GM19324 (cell line): ENCODE data around the gene NOTUM.

Experiments
- ATAC-seq: cut with Tn5 transposase; IDR thresholded peaks from one replicate; pipeline ENCODE4 v1.9.1; 2021; ENCODE audit warnings: mild to moderate bottlenecking, moderate library complexity; ENCODE audit not compliant: unreplicated experiment, low FRiP score

Gene NOTUM

DNA sequence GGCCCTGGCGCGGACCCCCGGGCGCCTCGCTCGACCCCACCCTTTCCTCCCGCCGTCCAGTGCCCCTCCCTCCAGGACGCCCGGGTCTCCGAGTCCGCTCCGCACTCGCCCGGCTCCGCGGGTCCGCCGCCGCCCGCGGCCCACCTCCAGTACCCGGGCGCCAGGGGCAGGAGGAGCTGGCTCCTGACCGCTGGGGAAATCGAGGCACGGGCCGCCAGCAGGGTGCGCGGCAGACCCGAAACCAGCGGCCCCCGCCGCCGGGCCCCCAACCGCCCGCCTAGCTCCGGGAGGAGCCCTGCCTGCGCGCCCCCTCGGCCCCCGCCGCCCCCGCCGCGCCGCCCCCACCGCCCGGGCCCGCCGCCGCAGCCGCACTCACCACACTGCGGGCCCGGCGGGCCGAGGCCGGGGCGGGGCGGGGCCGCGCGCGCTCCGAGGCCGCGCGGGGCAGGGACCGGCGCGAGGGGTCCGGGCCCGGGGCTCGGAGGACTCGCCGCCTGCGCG is 33.8 kb downstream of the NOTUM start:
- peak; percentile 14 for ATAC-seq

DNA sequence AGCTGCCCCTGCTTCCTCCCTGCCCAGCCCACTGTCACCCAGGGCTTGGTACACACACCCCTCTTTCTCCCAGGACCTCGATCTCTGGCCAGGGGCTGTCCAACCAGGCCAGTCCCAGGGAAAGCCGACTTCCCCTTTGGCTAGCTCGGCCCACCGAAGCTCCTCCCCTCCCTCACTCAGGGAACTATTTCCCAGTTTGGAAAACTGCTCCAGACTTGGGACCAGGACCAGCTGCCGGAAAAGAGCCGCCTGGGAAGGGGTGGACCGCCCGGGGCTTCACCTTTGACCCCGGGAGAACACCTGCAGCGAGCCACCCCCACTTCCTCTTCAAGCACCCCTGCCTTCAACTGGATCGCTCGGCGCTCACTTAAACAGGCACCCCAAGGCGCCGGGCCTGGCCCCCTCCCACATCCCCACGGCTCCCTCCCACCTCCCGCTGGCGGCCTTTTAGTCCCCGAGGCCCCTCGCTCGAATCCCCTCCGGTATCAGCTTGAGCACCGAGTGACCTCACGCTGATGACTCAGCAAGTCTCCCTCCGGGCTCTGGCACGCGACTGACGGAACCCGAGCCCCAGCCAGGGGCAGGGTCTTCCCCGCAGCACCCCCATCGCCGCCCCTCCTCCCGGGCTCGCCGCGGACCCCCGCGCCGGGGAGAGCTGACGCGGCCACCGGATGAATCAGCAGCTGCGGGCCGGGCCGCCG is 34.4 kb downstream of the NOTUM start:
- peak; percentile 6 for ATAC-seq

DNA sequence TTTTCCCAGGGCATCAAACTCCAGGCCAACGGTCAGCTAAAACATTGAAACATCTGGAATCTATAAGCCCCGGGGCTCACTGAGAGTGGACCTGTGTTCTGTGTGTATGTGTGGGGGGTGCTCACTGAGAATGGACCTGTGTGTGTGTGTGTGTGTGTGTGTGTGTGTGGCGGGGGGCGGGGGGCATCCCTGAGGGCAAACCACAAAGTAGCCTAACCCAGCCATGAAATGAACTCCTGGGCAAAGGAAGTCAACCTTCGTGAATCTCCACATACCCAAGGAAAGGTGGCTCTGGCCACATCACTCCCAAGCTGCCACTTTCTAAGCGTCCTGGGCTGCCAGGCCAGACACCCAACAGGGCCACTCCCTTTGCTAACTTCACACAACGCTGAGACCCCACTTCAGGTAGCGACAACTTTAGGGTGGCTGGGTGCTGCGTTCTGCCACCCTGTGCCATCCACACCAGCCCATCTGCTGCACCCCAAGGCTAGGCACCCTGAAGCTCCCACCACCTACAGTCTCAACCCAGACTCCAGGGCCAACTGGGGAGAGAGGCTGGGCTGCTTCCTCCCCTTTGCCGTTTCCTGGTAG is 35.0 kb downstream of the NOTUM start:
- no peak for ATAC-seq

DNA sequence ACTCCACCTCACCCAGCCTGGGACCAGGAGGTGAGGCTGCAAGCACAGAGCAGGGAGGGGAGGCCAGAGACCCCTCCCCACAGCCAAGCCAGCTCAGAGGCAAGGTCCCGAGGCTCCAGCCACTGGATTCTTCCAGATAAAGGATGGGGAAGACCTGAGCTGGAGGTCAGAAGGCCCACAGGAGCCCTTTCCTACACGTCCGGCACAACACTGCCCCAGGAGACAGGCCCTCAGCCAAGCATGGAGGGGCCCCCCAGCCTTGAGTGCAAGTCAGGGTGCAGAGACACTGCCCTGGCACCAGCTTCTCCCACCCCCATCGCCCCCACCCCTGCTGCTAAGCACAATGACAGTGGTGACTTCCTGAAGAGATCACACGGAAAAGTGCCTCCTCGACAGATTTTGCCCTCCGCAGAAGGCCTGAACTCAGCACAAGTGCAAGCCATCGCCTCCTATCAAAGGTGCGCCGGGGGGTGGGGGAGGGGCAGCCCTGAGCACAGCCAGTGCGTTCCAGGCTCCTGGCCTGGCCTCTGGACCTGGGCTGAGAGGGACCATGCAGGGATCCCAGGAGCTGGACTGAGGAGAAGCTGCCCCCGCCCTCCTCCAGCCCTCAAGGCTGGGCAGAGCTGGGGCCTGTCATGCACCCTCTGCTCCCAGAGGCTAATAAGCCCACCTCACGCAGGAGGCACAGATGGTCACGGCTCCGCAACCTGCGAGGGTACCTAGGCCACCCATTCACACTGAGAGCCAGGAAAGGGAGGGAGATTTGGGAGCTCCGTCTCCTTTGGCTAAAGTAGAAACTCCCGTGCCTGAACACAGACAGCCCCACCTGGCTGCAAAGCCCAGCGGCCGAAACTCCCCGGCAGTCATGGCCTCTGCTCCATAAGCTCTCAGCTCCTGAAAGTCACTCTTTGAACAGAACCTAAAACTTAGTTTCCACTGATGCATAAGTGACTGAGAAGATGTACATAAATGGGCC is 36.1 kb downstream of the NOTUM start:
- no peak for ATAC-seq

DNA sequence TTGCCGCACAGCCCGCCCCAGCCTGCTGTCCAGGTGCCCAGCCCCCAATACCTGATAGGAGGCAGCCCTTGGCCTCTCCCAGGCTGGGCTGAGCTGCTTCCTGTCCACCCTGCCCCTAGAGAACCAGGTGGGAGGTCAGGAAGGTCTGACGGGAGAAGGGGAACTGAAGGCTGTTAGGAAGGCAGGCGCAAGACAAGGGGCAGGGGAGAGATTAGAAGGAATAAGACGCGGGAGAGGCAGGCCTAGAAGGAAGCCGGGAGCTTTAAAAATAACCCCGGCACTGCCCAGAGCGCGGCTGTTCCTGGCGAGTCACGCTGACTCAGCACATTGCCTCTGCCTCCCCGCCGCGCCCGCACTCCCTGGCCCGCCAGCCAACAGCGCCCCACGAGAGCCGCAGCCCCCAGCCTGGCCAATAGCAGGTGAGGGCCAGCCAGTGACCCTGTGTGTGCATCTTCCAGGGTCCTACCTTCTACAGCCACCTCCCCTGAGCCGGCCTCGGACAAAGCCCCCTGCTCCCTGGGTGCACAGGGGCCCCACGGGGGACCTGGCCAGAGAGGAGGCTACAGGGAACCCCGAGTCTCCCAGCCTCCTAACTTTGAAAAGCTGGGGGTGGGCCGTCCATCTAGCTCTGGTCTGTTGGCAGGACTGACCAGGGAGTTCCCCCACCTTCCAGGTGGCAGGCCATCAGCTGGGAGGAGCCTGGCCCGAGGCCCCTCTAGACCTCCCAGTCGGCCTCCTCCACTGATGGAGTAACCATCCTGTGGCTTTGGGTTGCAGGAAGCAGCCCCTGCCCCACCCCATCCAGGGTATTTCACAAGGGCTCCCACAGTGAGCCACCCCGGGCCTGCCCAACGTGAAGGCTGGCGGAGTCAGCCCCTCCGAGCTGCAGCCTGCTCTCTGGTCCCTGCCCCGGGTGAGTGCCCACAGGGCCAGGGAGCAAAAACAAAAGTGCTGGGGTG is 37.4 kb downstream of the NOTUM start:
- no peak for ATAC-seq

DNA sequence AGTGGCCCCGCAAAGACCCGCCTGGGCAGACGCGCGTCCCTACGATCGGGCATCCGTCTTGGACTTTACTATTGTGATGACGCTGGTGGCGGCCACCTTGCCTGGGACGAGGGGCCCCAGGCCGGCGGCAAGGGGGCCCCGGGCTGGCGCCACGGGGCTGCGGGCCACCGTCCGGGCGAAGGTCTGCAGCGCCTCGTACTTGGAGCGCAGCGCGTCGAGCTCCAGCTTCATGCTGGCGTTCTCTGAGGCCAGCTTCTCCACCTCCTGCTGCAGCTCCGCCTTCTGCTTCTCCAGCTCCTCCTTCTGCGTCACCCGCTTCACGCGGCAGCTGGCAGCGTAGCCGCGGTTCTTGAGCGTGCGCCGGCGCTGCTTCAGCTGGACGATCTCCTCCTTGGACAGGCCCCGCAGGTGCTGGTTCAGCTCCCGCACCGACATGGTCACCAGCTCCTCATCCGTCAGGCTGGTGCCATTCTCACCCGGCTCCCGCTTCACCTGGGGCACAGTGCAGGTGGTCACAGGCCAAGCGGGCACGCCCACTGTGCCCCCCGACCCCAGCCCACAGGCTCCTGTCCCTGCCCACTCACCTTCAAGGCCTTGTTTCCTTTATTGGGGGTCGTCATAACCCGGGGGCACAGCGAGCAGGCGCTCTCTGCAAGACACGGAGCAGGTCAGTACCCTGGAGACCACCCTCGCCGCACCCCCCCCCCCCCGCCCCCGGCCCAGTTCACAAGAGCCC is 38.3 kb downstream of the NOTUM start:
- no peak for ATAC-seq

DNA sequence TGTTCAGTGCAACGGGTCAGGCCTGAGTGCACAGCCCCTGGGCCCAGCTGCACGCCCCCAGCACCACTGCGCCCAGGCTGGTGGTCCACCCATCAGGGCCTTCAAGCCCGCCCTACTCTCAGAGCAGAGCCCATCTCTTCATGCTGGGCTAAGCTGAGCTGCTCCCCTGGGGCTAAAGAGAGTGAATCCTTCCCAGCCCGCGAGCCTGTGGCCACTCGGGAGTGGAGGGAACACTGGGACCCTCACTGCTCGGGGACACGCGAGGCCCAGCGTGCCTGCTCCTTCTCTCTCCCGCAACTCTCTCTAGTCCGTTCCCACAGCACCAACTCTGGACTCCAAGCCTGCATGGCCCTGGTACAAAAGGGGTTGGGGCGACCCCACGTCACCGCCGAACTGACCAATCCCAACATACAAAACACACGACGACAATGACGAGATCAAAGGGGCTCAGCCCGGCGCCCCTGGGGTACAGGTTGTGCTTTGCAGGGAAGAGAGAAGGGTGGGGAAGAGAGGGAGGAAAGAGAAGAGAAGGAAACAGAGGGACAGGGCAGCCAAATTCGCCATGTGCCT is 38.9 kb downstream of the NOTUM start:
- no peak for ATAC-seq

DNA sequence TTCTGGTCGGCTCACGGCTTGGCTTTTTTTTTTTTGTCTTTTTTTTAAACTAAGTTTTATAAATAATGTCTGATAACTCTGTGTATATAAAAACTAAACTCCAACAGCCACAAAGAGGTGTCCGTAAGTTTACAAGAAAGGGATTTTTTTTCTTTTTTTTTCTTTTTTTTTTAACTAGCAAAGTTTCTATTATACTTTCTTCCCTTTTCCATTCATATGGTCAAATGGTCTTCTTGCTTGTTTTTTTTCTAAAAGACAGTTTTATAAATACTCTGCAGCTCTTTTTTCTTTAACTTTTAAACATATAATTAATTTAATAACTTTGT is 39.5 kb downstream of the NOTUM start:
- no peak for ATAC-seq

DNA sequence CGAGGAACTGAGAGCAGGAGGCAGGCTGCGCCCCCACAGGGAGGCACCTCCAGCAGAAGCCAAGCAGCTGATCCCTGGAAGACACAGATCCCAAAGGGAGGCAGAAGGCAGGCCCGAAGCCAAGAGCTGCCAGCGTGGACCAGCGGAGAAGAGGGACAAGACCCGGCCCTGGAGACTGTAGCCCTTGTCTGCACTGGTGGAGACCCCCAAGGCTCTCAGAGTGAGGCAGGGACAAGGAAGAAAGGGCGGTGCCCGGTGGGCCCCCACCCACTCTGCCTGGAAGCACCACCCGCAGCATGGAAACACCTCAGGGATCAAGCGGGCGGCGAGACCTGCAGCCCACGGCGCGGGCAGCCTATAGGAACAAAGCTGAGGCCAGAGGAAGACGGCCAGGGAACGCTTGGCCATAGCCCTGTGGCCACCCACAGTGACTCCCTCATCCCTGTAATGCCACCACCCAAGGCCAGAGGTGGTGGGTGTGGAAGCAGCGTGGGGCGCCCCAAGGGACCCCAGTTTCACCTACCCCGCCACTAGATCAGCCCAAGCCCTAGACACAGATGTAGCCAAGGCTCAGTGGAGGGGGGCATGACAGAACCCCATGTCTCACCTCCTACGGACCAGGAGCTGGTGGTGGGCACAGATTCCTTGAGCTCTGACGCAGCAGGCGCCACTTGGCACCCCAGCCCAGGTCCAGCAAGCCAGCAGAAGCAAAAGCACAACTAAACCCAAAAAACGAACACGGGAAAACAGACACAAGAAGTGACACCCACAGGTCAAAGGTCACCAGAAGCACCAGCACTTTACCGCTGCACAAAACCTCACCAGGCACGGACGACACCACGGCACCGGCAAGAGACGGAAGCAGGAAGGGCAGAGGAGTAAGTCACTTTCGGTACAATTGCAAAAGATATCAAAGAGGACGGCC is 40.1 kb downstream of the NOTUM start:
- ATAC-seq = no peak

DNA sequence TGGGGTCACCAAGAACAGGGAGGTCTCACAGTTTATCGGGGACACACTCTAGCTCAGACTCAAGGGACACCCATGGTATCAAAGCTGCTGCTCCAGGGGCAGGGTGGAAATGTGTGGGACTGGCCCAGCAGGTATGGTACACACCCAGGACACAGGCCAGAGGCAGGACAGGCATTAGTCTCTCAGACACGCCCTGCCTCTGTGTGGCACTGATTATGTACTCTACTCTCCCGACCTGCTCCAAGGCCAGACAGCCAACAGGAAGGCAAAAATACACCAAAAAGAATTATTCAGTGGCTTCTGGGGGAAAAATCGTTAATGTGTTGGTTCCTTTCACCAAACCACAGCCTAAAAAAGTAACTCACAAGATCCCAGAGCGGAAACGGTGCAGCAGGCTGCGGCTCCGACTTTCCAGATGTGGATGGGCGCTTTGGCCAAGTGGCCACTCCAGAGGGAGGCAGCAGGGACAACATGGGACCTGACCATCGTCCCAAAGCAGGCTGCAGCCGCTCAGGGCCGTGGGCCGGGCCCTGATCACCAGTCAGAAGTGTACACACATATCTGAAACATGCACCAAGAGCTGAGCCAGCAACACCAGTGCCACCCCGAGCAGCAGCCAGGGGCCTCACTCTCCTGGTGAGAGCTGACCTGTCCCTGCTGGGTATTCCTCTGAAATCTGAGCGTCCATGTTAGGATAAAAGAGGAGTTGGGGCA is 42.0 kb downstream of the NOTUM start:
- ATAC-seq = no peak

DNA sequence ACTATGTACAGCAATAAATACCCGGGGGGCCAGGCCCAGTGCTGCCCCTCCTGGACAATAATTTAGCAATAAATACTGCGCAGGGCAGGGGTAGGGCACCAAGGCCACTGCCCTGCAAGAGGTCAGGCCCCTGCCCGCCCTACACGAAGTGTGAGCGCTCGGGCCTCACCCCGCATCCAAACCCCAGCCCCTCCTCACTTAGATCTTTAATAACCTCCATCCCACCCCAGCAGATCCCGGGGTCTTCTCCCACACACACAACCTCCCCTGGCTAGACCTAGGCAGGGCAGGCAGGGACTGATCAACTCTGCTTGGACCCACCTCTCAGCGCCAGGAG is 42.7 kb downstream of the NOTUM start:
- ATAC-seq = peak; percentile 13

DNA sequence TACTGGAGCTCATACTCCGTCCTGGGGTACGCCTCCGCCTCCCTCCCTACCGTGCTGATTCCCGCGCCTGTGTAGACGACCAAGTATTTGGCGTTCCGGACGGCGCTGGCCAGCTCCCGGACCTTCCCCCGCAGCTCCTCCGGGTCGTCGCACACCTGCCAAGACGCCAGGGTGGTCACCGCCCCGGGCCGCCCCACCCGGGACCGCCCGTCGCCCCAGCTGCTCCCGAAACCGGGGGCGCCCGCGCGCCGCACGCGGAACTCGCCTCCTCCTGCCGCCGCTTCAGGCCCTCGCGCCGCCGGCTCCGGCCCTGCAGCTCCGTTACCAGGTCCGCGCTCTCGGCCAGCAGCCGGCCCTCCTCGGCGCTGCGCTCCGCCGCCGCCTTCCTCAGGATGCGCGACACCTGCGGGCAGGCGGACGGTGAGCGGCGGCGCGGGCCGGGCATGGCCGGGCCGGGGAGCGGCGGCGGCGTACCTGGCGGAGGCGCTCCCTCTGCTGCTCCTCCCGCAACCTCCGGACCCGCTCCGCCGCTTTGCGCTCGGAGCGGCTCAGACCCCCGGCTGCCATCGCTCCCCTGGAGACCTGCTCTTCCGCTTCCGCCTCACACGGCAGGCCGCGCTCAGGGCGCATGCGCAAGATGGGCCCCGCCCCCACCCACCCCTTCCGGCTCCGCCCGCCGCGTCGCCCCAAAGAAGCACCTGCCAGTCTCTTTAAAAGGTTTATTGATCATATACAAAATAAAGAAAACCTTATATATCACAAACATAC is 43.2 kb downstream of the NOTUM start, which contains the start of gene SIRT7:
TSS of gene SIRT7 (minus strand) at position 612 of the 768 bp plus-strand sequence. CDS start at position 567, 45 bp downstream.
- ATAC-seq = peak; percentile 66

DNA sequence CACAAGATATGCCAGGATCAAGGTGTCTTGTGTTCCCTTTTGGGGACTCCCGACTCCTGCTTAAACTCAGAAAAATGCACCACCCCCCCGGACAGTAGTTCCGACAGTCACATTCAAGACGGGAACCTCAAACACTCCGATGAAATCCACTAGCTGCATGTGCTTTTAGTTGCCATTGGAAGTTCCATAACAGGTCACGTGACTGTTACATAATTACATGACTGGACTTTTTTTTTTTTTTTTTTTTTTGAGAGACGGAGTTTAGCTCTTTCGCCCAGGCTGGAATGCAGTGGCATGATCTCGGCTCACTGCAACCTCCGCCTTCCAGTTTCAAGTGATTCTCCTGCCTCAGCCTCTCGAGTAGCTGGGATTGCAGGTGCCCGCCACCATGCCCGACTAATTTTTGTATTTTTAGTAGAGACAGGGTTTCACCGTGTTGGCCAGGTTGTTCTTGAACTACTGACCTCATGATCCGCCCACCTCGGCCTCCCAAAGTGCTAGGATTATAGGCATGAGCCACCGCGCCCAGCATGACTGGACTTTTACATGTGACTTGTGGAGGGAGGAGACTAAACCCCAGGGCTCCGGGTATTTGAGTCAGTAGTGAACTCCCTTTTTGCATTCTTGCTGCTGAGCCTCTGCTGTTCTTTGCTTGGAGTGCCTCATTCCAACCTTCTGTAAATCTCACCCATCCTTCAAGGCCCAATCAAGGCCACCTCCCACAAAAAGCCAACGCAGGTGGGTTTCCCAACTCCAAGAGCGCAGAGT is 44.6 kb downstream of the NOTUM start:
- no peak for ATAC-seq

DNA sequence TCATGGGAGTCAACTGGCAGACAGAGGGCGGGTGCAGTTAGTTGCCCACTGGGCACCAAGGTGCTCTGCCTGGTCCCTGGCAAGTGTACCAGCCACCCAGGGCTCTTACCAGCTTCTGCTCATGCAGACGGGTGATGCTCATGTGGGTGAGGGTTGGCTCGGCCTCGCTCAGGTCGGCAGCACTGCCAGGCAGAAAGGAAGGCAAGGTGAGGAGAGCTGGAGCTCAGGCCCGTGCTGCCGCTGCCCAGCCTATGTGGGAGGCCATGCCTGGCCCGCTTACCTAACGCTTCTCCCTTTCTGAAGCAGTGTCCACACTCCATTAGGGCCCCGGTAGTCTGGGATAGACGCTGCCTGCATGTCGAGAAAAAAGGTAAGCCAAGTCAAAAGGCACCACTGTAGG is 45.7 kb downstream of the NOTUM start:
- no peak for ATAC-seq

DNA sequence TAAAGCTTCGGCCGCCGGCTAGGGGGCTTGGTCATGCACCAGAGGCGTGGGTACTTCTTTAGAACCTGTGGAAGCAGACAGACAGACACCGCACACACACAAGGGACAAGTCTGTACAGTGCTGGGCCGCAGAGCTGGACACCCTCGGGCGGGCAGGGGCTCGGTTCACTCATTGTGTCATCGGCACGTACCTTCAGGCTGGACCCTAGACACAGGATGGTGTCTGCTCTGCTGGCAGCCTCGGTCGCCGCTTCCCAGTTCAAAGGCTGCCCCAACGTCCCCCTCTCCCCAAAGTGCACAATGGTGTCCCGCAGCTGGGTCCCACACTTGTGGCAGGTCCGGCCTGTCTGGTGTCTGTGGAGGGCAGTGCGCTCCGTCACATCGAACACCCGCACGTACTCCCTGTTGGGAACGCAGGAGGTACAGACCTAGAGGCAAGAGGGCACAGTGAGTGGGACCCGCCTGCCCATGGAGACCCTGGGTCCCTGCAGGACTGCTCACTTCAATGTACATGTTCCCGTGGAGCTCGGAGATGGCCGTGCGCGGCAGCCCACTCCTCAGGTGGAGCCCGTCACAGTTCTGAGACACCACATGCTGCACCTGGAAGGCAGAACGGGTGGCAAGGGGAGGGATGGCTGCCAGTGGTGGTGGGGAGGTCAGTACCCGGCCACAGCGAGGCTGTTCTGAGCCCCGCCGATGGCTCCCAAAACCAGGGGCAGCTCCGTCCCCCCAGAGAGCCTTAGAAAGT is 46.7 kb downstream of the NOTUM start:
- no peak for ATAC-seq
